Activated CD8-positive, alpha-beta T cell treated with anti-CD3 and anti-CD28 coated beads for 36 hours (primary cell): Measurements from ENCODE around the gene UCK1. TPM values are rescaled to one million over a fixed set of nuclear protein-coding genes. Genes with fewer than 3 reads are reported as not detected.

ENCODE experiments used
- ATAC-seq: fragments of 200-7000 bp; cut with Tn5 transposase; one replicate; pipeline ENCODE4 v1.10.0; 2021; ENCODE audit warnings: mild to moderate bottlenecking, moderate library complexity
- CTCF ChIA-PET: fragments of 350-600 bp; sonication (Branson Sonifier 250); formaldehyde crosslinking; loops from one replicate; lab custom pipeline; 2021; ENCODE audit warnings: antibody characterized with exemption; lab: Charles Lee
- POLR2A ChIA-PET: fragments of 350-600 bp; sonication (Branson Sonifier 250); formaldehyde crosslinking; loops from one replicate; lab custom pipeline; 2021; ENCODE audit warnings: antibody characterized with exemption; lab: Charles Lee
- DNase-seq: peaks from one replicate; pipeline ENCODE4 v3.0.0-alpha.2; 2020
- H3K27ac Mint-ChIP-seq: one replicate; pipeline ENCODE4 v1.8.0; 2021; ENCODE audit warnings: mild to moderate bottlenecking, mixed read lengths
- H3K27me3 Mint-ChIP-seq: one replicate; pipeline ENCODE4 v1.8.0; 2021; ENCODE audit warnings: mixed read lengths
- H3K36me3 Mint-ChIP-seq: one replicate; pipeline ENCODE4 v1.8.0; 2021; ENCODE audit warnings: low read depth, mixed read lengths
- H3K4me1 Mint-ChIP-seq: one replicate; pipeline ENCODE4 v1.8.0; 2021; ENCODE audit warnings: low read depth, mixed read lengths
- H3K4me3 Mint-ChIP-seq: one replicate; pipeline ENCODE4 v1.8.0; 2021; ENCODE audit warnings: mild to moderate bottlenecking, moderate library complexity, mixed read lengths
- H3K9me3 Mint-ChIP-seq: one replicate; pipeline ENCODE4 v1.8.0; 2021; ENCODE audit warnings: mixed read lengths
- intact Hi-C: fragments of 100-400 bp; cut with micrococcal nuclease; formaldehyde crosslinking; loops from one replicate; pipeline ENCODE4 v1.10.0; 2022
- total RNA-seq, 2 experiments: library from RNA; stranded (reverse); gene quantifications; one replicate each; pipeline ENCODE4 v1.2.3, GENCODE V29; 2021
- TF ChIP-seq, protein P1 (sequence below): fragments of 200-600 bp; IDR thresholded peaks from one replicate; pipeline ENCODE4 v1.8.0; 2022; ENCODE audit warnings: antibody characterized with exemption, mild to moderate bottlenecking

The UCK1 gene
- total RNA-seq, 2 experiments from 2014 or later = 16.7 to 22.1 TPM

DNA sequence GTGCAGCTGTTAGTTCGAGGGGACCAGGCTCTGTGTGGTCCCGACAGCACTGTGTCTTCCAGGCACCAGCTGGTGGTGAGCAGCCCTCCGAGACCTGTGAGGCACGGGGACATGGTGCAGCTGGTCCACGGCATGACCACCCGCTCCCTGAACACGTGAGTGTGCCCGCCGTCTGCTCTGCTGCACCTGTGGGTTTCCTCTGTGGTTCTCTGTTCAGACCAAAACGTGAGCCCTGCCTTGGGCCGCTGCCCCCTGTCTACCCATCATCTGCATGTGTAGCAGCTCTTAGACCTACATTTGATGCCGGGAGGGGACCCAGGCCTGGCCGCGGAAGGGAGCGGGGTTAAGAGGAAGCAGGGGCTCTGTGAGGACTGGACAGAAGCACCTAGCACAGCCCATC lies 17.9 kb downstream of the UCK1 start:
- TF ChIP-seq, protein P1, sequence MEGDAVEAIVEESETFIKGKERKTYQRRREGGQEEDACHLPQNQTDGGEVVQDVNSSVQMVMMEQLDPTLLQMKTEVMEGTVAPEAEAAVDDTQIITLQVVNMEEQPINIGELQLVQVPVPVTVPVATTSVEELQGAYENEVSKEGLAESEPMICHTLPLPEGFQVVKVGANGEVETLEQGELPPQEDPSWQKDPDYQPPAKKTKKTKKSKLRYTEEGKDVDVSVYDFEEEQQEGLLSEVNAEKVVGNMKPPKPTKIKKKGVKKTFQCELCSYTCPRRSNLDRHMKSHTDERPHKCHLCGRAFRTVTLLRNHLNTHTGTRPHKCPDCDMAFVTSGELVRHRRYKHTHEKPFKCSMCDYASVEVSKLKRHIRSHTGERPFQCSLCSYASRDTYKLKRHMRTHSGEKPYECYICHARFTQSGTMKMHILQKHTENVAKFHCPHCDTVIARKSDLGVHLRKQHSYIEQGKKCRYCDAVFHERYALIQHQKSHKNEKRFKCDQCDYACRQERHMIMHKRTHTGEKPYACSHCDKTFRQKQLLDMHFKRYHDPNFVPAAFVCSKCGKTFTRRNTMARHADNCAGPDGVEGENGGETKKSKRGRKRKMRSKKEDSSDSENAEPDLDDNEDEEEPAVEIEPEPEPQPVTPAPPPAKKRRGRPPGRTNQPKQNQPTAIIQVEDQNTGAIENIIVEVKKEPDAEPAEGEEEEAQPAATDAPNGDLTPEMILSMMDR = no peak
- ChIA-PET CTCF (interaction anchor here (1.0 kb wide), 1 partner anchor 163 kb away, joined by 3 read pairs; no protein-coding TSS in a partner anchor), POLR2A (interaction anchor here (1.0 to 1.7 kb wide), 3 partner anchors 9 to 12 kb away, joined by 4 to 5 read pairs (median 5); no protein-coding TSS in a partner anchor)
- Mint-ChIP-seq H3K4me1 (no peaks in the 10 kb centered on the region), H3K27ac (no peak overlapping the region), H3K36me3 (peaks cover 22% of the 10 kb centered on the region), H3K27me3 (no peaks in the 10 kb centered on the region), H3K9me3 (no peaks in the 10 kb centered on the region), H3K4me3 (no peak overlapping the region)
- intact Hi-C loops = no loop called here
- no peak for ATAC-seq
- no peak for DNase-seq

DNA sequence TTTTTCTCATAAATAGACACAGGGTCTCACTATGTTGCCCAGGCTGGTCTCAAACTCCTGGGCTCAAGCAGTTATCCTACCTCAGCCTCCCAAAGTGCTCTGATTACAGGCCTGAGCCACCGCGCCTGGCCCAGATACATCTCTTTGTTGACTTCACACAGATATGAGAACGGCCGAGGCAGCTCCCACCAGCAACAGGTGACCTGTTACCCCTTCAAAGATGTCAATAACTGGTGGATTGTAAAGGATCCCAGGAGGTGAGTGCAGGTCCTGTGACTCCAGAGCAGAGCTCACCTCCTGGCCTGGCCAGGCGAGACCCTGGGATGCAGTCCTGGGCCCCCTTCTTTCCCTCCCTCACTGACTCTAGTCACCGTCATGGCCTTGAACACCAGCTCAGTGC lies 19.2 kb downstream of the UCK1 start:
- H3K27ac Mint-ChIP-seq = no peak overlapping the region
- ChIA-PET POLR2A (interaction anchor here (1.5 to 1.7 kb wide), 2 partner anchors 9 to 14 kb away, joined by 4 to 5 read pairs; no protein-coding TSS in a partner anchor), CTCF (interaction anchor here (0.9 kb wide), 1 partner anchor 175 kb away, joined by 3 read pairs; no protein-coding TSS in a partner anchor)
- no peaks in the 10 kb centered on the region for H3K27me3 Mint-ChIP-seq
- DNase-seq (no peak), ATAC-seq (no peak)
- TF ChIP-seq, protein P1 = no peak
- peaks cover 22% of the 10 kb centered on the region for H3K36me3 Mint-ChIP-seq
- H3K4me3 Mint-ChIP-seq = no peak overlapping the region
- intact Hi-C loops = no loop called here
- H3K4me1 Mint-ChIP-seq = no peaks in the 10 kb centered on the region
- H3K9me3 Mint-ChIP-seq = no peaks in the 10 kb centered on the region

DNA sequence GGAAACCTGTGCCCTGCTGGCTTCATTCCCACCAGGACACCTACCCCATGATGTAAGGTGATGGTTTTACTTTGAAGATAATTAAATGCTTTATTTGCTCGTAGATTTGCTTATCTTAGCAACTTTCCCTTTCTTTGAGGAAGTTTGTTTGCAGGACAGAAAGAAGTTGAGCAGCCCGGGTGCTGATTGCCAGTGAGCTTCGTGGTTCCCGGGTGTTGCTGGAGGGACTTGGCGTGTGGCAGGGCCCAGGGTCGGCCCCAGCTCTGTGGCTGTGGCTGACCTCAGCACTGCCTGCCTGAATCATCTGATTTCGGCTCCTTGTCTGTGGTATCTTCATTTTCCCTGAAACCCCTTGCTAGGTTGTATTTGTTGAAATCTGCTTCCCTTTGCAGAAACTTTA lies 19.6 kb downstream of the UCK1 start:
- no peak for ATAC-seq
- no peak for DNase-seq
- ChIA-PET POLR2A (no interaction called here), CTCF (interaction anchor here (0.9 kb wide), 1 partner anchor 175 kb away, joined by 3 read pairs; no protein-coding TSS in a partner anchor)
- intact Hi-C loops = no loop called here
- Mint-ChIP-seq H3K9me3 (no peaks in the 10 kb centered on the region), H3K27ac (no peak overlapping the region), H3K4me1 (no peaks in the 10 kb centered on the region), H3K27me3 (no peaks in the 10 kb centered on the region), H3K36me3 (peaks cover 25% of the 10 kb centered on the region), H3K4me3 (no peak overlapping the region)
- TF ChIP-seq, protein P1 = no peak

DNA sequence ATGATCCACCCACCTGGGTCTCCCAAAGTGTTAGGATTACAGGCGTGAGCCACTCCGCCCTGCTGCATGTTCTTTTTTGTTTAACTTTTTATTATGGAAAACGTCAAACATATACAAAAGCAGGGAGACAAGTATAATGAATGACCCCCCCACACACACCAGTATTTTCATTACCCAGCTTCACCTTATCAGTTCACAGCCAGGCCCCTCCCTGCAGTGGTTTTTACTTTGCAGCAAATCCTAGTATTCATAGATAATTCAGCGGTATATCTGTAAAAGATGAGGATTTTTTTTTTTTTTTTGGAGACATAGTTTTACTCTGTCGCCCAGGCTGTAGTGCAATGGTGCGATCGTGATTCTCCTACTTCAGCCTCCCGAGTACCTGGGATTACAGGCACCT lies 26.1 kb downstream of the UCK1 start:
- ChIA-PET CTCF (interaction anchor here (0.7 to 3.1 kb wide), 2 partner anchors 27 to 155 kb away, joined by 3 to 13 read pairs; no protein-coding TSS in a partner anchor), POLR2A (interaction anchor here (0.6 kb wide), 1 partner anchor 65 kb away, joined by 3 read pairs; no protein-coding TSS in a partner anchor)
- H3K9me3 Mint-ChIP-seq = no peaks in the 10 kb centered on the region
- H3K36me3 Mint-ChIP-seq = peaks cover 11% of the 10 kb centered on the region
- H3K4me1 Mint-ChIP-seq = peaks cover 39% of the 10 kb centered on the region
- DNase-seq (no peak), ATAC-seq (no peak)
- no peak overlapping the region for H3K4me3 Mint-ChIP-seq
- no peak overlapping the region for H3K27ac Mint-ChIP-seq
- intact Hi-C loops = no loop called here
- no peaks in the 10 kb centered on the region for H3K27me3 Mint-ChIP-seq
- TF ChIP-seq, protein P1 = no peak
